GM21619 (cell line): ENCODE data around the gene KIAA0040.
A peak's percentile ranks its signal among the peaks of the same experiment; 100 is the strongest.

Source experiments
- ATAC-seq: cut with Tn5 transposase; IDR thresholded peaks from one replicate; pipeline ENCODE4 v1.9.1; 2021; ENCODE audit not compliant: unreplicated experiment

The KIAA0040 gene

DNA sequence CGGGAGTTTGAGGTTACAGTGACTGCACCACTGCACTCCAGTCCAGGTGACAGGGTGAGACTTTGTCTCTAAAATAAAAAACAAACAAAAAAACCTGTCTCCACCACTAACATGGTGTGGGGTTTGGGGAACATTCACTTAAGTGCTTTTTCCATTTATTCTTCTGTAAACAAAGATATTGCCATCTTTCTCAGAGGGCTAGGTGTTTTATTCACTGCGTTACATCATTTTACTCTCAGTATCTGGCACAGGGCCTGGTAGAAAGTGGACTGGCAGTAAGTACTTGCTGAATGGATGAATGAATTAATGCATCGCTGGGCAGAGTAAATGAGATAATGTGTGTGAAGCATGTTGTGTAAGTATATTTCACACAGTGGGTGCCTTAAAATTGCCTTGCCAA, 20.1 kb downstream of the KIAA0040 start:
- ATAC-seq = no peak

DNA sequence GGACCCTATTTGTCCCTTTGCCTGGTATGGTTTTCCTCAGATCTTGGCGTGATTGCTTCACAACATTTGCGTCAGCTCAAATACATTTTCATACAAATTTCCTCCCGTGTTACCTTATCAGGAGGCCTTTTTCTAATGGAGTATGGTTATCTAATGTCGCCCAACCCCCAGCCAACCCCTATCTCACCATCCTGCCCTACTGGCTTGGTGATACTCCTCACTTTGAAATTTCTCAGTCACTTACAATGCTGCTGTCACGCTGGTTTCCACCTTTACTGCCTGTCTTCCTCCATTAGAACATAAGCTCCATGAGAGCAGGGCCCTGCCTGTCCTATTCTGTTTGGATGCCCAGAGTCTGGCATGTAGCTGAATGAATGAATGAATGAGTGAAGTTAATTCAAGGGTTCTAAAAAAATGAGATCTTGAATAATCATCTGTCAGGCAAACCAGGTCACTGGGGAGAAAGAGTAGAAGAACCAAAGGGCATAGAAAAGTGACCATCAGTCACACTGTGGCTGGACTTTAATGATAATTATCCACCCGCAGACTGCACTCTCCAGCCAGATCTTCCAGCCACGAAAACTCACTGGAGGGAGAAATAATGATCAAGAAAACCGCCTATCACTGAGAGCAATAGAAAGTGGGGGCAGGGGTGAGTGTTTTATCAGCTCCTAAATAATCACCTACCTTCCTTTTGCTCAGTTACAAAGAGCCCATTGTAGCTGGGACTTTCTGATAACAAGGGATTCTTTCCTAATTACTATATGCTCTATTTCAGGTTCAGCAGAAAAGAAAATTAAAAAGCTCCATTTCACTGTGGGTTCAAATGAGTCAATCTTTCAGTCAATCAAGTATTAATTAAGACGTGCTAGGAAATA, 21.3 kb downstream of the KIAA0040 start:
- no peak for ATAC-seq

DNA sequence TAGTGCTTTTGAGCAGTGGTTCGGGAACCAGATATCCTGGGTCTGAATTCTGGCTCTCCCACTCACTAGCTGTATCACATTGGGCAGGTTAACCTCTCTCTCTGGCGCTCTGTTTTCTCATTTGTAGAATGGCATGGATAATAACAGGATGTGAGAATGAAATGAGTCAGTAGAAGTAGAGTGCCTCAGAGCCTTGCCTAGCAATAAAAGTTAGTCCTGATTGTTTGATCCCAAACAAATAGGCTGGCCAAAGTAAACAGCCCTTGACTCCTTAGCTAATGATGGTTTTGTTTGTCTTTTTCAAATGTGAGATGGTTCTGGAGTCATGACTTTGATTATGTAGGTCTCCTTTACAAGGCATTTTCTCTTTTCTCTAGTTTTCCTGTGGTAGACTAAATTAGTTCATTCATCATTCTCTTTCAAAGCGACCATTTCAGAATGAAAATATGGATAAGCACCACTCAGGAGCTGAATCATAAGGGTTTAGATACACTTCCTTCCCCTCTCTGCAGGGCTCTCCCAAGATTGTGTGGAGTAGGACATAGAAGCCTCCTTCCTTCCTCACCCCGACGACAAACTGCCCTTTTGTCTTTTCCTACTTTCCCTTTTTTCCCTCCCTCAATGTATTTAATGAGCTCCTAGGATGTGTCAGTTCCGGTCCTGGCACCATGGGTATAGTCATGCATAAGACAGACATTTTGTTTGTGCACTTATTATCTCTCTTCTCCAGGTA, 23.1 kb downstream of the KIAA0040 start:
- ATAC-seq = no peak

DNA sequence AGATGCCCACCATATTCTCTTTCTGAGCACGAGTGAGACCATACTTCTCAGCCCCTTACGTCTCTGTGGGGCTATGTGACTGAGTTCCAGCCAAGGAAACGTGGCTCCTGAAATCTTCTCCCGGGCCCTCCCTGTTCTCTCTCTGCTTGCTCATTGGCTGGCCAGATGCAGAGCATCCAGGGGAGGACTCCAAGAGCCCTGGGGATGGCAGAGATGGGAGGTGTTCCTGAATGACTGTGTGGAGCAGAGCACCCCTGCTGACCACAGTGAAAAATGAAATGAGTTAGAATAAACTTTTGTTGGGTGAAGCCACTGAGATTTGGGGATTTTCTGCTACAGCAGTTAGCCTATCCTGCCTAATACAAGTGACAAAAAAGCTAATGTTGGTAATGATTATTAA, 23.8 kb downstream of the KIAA0040 start:
- no peak for ATAC-seq

DNA sequence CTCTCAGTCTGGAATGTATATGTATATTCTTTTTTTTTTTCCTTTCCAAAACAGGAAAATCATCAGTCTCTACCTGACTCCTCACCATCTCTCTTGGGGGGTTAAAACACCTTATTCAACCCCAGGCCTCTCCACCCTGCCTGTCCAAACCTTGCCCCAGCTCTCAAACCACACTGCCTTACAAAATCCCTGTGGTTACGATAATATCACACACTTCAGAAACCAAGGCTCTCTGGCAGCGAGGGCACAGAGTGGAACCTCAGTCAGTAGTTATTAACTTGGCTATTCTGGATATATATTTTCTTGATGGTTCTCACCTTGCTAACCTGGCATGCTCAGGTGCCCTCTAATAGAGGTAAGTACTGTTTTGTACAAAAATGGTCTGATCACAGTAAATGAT, 24.7 kb downstream of the KIAA0040 start:
- ATAC-seq = no peak

DNA sequence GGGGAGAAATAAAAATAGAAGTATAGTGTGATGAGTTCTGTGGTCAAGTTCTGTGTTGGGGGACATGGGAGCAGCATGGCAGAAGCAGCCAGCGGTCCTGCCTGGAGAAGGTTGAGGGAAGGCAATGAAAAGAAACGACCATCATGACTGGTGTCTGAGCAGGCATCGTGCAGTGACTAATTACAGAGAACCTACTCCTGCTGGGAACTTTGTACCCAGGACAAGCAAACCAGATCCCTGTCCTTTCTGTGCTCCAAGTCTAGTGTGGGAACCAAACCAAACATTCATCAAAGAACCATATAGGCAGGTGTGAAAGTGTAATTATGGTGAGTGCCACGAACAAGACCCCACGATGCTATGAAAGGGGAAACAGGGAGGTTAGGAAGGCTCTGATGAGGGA, 25.8 kb downstream of the KIAA0040 start:
- ATAC-seq = no peak

DNA sequence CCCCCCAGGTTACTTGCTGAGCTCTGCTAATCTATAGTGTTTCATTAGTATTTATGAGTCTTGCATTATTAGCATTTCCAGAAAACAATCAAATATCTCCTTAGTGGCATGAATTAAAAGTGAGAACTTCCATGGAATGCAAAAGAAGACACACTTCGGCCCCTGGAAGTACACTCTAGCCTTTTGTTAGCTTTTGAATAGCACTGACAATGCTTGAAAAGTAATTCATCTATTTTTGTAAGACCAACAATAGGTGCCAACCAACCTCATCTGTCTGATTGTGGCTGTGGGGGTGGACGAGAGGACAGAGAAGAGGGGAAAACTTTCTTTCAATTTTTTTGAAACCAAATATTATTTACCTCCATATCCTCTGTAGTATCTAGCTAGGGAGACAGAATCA, 27.8 kb downstream of the KIAA0040 start:
- no peak for ATAC-seq

DNA sequence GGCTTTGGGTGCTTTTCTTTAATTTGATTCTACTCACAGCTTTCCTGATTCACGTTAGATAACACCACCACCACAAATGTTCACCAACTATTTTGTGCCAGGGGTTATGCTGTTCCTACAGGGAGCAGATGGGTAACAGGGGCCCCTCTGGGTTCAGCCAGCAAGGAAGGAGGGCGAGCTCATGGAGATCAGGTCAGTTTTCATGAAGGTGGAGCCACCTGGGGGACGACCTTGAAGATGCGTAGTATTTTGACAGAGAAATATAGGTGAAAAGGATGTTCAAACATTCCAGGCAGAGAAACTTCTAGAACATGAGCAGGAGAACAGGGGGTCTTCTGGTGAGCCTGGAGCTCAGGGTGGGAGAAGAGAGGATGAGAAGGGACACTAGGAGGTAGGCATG, 28.9 kb downstream of the KIAA0040 start:
- ATAC-seq = no peak

DNA sequence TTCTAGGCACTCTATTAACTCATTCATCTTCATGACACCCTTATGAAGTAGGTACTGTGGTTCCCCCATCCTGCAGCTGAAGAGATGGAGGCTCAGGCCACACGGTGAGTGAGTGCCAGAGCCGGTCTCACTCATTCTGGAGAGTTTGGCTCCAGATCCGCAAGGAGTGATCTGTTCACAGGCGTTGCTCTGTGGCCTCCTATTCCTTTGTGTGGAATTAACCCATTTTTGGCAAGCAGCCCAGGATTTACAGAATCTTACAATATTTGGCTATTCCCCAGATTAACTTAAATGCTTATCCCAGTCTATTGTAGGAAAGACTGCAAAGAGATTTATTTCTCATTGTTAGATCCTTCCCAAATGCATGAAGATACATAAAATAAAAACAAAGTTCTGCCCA, 29.6 kb downstream of the KIAA0040 start:
- ATAC-seq = no peak

DNA sequence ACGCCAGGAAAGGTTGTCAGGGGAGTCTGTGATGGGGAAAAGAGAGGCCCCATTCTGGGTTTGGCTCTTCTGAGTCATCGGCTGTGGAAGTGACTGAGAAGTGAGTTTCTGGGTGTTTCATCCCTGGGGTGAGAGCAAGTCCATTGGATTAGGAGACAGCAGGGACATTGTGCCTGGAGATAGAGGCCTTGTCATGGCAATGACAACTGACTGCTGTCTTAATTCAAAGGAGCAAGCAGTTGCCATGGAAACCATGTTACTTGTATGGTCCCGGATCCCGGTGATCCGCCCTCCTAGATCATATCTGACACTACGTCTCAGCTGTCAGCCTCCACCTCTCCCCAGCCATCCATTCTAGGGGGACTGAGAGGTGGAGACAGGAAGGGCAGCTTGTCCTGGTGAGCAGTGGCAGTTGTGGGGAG, 34.4 kb downstream of the KIAA0040 start:
- no peak for ATAC-seq

DNA sequence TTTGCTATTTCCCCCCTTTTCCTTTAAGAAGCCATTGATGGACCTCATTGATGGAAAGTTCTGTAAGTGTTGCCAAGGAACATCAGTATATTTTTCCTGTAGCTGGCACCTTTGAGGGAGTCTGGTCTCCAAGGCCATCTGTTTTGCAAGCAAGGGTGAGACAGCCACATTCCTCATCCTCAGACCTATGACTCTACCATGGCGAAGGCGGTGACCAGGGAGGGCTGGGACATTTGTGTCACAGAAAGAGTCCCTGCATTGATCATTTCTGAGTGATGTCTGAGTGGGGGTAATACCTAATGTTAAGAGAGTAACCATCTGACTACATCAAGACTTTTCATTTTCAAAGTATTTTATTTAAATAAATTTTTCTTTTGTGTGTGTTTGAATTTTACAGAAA, 35.4 kb downstream of the KIAA0040 start:
- no peak for ATAC-seq

DNA sequence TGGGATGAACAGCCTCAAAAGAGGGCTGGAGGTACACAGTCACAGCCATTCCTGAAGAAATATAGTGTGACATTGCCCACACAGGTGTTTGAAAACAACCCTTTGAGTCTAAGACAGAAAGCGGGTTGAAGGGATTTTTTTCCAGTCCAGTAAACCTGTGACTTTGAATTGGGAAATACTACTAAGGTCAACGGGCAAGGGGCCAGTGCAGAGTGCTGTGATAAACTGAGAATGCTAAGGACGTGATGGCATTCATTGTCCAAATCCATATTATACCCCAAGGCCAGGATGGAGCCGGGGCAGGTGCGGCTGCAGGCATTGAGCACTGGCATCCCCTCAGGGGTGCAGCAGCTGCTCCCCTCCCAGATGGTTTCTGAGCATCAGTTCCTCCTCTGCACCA, 36.6 kb downstream of the KIAA0040 start:
- no peak for ATAC-seq

DNA sequence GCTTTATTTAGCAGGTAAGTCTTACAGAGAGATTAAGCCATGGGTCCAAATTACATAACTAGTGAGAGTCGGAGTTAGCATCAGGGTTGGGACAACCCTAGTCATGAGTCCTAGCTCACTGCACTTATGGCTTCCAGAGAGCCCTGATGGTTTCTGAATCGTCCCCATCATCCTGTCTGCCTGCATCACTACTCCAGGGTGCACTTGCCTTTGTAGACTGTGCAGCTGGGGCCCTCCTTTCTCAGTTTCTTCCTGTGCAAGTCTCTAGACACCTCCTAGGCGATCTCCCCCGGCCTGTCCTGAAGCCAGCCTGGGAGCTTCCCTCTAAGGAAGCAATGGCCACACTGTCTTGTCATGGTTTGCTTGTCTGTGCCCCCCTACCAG, 37.1 kb downstream of the KIAA0040 start:
- ATAC-seq = no peak

DNA sequence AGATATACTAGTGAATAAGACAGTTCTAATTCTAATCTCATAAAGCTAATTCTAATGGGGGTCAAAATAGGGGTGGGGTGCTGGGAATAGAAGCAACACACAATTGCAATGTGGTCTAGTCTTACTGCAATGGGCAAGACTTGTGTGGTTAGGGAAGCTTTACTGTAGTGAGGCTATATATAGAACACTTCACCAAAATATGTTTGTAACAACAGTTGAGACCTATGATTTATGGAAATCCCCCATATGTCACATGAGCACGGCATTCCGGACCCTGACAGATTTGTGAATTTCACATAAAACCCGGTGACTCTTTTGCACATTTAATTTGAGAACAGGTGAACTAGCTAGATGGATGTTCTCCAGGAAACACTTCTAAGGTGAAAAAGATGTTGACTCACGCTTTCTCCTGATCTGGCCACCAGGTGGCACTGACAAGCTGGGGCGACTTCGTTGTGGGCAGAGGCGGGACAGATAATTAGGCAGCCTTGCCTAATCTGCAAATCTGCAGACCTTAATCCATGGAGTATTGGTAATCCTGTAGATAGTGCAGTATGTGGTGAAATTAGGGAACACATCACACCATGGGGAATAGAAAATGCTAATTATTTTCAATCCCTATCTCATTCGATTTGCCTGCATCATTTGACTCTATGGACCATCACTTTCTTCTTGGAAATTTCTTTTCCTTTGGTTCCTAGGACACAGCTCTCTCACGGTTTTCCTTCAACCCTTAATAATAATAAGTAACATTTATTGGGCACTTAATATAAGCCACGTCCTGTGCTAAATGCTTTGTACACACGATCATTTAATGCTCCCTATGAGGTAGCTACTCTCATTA, 37.7 kb downstream of the KIAA0040 start:
- peak; percentile 55 for ATAC-seq

DNA sequence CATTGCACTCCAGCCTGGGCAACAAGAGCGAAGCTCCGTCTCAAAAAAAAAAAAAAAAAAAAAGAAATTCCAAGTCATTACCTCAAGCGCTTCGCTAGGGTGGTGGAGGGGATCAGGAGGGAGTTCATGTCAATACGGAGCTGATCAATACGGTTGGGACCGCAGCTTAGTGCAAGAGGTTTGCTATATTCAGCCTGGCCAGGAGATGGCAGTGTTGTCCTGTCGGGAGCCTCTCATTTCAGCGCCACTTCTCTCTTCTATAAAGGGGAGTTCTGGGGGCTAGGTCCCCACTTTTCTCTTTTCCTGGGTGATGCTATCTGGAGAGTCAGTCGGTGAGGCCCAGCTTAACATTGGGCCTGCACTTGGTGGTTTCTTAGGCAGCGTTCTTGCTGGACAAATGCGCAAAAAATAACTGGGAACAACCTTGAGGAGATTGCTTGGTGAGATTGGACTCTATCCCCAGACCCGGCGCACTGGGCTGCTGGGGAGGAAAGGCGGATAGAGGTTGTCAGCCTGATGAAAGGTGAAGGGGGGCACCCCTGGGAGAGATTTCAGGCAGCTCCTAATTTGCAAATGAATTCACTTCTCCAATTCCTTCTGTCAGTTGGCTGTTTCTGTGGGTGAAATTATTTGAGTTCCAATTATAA, 40.4 kb downstream of the KIAA0040 start:
- ATAC-seq = no peak

DNA sequence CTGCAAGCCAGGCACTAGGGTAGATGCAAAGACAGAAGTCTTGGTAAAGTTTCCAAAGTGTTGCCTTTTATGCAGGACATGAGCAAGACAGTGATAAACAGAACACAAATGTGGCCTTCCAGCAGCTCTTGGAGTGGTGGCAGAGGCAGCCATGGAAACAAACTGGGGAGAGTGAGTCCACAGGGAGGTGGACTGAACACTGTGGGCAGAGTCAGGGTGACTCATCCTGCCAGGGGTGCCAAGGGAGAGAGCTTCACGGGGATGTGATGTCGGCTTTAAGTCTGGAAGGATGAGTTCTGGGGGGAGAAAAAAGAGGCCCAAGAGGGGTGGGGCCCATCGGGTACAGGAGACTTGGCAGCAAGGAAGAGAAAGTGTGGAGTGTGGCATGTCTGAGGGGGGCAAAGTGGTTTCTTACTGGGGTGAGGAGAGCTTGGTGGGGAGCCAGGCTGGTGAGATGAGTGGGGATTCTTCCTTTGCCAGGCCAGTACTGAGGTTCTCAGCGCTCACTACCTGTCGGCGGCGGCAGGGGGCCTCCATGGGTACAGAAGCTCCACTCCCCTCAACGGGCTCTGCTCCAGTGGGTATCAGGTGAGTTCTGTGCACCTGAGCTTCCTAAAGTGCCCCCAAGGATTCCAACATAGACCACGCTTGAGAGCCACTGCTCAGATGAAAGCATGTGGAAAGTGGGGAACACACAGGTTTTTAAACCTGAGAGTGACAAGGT, 41.8 kb downstream of the KIAA0040 start:
- no peak for ATAC-seq

DNA sequence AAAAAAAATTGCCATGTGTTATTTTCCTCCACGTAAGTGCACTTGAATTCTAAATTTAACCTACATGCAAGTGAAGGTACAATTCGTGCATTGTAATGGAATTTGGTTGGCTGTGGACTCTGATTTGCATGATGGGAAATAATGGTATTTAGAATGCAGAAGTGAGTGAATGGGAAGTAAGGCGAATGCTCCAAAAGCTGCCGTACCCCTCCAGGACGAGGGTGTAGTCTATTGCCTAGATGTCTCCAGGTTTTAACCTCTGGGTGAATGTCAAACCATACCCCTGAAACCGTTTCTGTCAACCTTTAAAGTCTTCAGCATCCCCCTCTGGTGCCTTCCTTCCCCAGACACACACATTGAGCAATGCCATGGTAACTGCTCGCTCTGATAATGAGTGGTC, 44.5 kb downstream of the KIAA0040 start:
- no peak for ATAC-seq

DNA sequence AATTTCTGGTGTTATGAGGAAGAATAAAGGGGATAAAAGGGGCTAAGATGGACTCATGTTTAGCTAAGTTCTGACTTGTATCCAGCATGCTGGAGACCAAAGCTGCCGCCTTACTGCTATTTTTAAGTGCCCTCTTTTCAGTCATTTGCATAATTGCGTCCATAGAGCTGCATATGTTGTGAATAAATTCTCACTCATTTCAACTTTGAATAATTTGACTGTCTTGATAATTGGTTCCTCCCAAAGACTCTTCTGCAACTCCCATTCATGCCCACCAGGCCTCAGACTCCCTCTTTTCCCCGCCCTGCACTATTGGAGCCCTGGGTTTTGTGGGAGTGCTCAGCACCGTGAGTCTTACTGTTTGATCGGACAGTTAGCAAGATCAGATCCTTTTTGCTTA, 45.0 kb downstream of the KIAA0040 start:
- ATAC-seq = no peak

DNA sequence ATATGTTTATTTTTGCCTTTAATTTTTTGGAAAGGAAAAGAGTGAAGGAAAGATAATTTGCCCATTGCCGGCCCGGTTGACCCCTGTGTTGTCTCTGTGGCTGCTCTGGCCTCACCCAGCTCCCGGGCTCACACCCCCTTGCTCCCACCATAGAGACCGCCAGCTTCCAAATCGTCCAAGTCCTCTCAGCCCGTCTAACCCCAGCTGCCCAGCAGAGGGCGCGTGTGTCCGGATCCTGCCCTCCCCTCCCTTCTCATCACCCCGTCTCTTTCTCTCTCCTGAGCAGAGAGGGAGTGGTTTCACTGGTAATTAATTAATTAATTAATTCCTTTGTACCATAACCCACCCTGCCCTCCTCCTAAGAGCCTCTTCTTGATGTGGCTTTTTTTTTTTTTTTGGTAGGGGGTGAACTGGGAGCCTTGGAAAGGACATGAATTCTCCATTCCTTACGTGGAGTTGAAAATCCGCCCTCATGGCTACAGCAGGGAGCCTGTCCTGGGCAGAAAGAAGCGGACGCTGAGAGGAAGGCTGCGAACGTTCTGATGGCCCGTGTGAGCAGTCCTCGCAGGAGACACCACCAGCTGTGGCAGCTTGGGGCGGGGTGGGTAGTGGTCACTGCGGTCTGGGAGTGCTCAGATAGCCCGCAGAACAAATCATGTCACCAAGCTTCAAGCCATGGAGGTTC, 45.9 kb downstream of the KIAA0040 start:
- peak; percentile 32 for ATAC-seq
